HG02678 (cell line): ENCODE data around the gene ANKRD33B.
"Not testable (repeated sequence)": the region's sequence is repeated elsewhere in the genome, so short reads cannot be mapped to it uniquely, and the experiment has no call there.

ENCODE experiments used
- ATAC-seq: cut with Tn5 transposase; IDR thresholded peaks from one replicate; pipeline ENCODE4 v1.9.1; 2021; ENCODE audit warnings: mild to moderate bottlenecking, moderate library complexity; ENCODE audit not compliant: unreplicated experiment

Gene ANKRD33B

DNA sequence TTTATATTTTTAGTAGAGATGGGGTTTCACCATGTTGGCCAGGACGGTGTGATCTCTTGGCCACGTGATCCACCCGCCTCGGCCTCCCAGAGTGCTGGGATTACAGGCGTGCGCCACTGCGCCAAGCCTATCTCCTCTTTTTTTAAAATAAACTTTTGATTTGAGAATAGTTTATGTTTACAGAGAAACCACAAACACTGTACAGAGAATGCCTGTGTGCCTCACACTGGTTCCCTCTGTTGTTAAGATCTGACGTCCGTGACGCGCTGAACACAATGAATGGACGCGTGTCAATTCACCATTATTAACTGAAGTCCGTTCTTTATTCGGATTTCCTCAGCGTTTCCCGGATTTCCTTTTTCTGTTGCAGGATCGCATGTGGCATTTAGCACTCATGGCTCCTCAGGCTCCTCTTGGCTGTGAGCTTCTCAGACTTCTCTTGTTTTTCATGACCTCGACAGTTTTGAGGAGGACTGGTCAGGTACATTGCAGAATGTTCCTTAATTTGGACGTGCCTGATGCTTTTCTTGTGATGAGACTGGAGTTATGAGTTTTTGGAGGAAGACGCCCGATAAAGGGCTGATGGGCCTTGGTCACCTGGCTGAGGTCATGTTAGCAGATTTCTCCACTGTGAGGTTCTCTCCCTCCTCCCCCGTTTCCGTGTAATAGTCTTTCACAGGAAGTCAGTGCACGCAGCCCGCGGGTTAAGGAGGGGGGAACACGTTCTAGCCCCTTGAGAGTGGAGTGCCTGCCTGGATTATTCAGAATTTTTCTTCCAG lies 69.6 kb downstream of the ANKRD33B start:
- ATAC-seq: no peak

DNA sequence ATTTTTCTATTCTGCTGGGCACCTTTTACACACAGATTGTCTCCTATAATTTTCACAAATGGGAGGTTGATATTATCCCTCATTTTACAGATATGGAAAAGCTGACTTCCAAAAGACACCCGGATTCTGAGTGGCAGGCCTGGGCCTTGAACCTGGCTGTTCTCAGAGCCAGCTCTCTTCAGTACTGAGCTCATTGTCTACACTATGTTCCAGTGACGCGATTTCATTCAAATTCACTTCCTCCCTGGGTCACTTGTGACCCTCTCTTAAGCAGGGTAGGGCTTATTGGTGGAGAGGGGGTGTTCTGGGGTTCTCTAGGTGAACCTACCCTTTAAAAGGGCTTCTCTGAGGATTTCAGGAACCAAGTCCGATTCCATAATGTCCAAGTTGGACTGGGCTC lies 70.2 kb downstream of the ANKRD33B start:
- ATAC-seq: no peak

DNA sequence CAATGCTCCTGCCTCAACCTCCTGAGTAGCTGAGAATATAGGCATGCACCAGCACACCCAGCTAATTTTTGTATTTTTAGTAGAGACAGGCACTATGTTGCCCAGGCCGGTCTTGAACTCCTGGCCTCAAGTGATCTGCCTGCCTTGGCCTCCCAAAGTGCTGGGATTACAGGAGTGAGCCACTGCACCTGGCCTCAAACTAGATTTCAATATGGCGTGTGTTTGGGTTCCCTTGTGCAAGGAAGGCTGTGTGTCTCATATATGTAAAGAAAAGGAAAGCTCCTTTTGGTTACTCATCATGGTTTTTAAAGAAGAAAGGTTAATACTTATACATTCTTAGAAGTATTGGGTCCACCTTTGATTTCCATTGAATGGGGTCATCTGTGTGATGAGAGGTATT lies 70.7 kb downstream of the ANKRD33B start:
- ATAC-seq: no peak

DNA sequence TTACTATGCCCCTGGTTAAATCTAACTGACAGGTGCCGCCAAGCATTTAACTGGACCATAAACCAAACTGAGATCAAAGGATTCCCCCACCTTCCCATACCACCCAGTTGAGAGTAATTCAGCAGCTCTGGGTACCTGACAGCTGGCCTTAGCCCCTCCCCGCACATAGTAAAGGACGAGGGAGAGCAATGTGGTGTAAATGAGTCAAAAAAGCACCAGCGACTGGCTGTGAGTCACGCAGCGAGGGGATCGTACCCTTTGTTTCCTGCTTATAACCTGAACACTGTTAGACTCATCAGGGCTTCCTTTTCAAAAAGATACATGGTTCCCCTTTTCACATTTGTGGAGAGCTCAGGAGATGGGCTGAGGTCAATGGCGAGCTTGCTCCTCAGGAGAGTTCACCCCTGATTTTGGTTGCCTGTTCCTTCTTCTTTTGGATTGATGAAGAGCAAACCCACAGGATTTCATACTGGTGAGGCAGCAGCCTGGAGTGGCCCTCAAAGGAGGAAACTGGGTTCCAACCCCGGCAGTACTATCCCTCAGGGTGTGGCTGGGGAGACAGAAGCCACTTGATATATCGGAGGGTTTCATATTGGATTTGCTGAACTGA lies 71.5 kb downstream of the ANKRD33B start:
- ATAC-seq: peak; percentile 65

DNA sequence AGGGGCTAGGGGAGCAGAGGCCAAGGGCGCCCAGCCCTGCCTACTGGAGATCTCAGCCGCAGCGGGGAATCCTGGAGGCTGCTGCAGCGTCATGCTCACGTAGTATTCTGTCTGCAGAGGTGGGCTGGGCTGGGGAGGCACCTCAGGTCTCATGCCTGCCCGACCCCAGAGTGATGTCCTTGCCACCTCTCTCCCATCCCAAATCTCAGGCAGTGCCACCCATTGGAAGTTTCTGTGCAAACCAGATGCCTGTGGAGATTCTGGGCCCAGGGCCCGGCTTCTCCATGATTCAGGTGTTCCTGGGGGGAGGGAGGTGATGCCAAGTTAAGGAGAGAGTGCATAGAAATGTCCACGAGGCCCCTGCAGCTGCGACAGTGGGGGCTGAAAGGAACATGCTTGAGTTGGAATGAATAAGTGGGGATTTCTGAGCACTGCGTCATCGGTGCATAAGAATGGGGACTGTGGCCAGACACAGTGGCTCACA lies 72.0 kb downstream of the ANKRD33B start:
- ATAC-seq: peak; percentile 0

DNA sequence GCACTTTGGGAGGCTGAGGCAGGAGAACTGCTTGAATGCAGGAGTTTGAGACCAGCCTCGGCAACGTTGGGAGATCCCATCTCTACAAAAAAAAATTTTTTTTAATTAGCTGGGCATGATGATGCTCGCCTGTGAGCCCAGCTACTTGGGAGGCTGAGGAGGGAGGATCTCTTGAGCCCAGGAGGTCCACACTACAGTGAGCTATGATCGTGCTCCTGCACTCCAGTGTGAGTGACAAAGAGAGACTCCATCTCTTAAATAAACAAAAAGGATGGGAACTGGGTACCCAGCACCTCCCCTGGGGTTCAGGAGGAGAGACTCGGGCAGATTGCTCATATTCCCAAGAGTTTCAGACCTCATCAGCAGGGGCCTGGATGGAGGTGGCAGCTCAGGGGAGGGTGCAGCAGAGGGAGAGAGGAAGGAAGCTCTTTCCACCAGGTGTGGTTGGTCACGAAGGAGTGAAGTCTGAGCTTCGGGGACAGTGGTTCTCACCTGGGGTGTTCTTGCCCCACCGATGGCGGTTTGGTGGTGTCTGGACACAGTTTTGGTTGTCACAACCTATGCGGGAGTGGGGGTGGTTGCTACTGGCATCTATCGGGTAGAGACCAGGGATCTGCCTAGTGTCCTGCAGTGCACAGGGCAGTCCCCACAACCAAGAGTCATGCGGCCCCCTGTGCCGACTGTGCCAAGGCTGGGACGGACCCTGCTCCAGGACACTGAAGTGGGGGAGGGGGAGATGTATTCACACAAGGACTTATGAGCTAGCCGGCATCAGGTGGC lies 72.7 kb downstream of the ANKRD33B start:
- ATAC-seq: no peak

DNA sequence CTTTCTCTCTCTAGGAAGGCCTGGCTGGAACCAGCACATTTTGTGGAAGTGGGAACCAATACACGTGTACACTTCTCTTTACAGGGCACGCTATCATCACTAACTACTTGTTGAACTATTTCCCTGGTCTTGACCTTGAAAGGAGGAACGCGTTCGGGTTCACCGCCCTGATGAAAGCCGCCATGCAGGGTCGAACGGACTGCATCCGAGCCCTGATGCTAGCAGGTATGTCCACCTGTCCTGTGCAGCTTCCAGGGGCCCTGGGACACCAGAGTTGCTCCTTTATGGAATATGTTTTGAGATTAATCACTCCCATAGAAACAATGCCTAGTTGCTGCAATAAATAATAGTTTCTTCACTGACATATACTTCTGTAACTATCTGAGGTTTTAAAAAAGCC lies 74.1 kb downstream of the ANKRD33B start:
- no peak for ATAC-seq

DNA sequence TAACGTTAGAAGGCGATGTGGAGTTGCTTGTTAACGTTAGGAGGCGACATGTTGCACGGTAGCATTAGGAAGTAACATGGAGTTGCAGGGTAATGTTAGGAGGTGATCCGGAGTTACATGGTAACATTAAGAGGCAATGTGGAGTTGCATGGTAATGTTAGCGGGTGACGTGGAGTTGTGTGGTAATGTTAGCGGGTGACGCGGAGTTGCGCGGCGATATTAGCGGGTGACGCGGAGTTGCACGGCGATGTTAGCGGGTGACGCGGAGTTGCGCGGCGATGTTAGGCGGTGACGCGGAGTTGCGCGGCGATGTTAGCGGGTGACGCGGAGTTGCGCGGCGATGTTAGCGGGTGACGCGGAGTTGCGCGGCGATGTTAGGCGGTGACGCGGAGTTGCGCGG lies 74.9 kb downstream of the ANKRD33B start:
- ATAC-seq: not testable (repeated sequence)

DNA sequence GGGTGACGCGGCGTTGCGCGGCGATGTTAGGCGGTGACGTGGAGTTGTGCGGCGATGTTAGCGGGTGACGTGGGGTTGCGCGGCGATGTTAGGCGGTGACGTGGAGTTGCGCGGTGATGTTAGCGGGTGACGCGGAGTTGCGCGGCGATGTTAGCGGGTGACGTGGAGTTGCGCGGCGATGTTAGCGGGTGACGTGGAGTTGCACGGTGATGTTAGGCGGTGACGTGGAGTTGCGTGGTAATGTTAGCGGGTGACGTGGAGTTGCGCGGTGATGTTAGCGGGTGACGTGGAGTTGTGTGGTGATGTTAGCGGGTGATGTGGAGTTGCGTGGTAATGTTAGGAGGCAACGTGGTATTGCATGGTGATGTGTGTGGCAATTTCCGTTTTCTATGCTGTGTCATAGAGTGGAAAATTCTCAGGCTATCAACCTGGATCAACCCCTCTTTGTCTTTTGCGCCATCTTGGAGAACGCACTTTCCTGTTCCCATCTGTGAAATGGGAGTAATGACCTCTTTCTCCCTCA lies 76.0 kb downstream of the ANKRD33B start:
- ATAC-seq: no peak

DNA sequence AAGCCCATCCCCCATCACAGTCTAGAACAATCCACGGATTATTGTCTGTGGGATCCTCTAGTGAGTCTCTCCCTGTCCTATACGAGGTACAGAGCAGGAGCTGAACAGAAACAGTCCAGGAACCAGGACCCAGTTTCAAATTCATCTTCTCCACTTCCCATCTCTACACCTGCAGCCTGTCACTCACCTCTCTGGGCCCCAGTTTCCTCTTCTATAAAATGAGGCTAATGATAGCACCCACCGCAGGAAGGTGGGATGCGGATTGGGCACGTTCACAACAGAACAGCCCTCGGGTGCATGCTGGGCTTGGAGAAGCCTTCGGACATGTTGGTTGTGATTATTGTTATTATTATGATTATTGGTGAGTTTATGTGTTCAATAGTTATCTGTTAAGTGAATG lies 78.5 kb downstream of the ANKRD33B start:
- ATAC-seq: no peak

DNA sequence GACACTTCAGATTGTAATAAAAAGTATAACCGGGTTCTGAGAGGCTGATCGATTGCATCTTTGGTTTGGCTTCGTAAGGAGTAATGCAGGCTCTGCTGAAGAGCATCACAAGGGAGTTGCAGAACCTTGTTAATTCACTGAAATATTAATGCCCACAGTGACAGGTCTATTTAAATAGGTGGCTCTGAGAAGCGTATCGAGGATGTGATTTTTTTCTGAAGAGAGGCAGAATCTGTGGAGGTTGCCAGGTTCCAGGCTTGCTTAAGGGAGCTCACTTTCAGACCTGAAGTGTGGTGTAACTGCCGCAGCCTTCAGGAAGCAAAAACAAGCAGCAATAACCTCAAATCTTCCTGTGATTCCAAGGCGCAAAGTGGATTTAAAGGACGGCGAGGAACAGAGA lies 80.3 kb downstream of the ANKRD33B start:
- no peak for ATAC-seq

DNA sequence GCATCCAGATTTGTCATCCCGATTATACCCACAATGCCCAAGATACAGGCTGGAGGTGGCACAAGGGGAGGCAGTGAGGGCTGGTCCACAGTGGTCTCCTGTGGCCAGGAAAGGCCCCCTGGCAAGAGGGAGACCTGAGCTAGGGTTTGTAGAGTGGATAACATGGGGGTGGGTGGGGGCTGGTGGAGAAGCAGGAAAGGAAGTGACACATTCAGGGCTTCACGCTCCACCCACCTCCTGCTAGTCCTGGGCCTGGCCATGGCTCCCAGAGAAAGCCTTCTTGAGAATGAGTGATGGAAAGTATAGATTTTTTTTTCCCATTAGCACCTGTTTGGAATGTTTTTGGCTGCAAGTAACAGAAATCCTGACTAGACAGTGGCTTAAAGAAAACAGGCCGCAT lies 81.3 kb downstream of the ANKRD33B start:
- ATAC-seq: no peak

DNA sequence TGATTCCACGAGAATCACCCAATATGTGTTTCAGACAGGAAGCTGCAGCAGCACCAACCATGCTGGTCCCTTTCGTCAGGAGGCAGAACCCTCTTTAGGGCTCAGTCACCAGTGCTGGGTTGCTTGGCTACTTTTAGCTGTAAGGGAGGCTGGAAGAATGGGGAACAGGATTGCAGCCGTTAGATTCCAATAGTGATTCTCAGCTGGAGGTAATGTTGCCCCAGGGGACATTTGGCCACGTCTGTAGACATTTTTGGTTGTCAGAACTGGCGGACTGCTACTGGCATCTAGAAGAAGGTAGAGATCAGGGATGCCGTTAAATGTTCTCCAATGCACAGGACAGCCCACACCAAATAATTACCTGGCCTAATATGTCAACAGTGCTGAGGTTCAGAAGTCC lies 81.8 kb downstream of the ANKRD33B start:
- ATAC-seq: no peak

DNA sequence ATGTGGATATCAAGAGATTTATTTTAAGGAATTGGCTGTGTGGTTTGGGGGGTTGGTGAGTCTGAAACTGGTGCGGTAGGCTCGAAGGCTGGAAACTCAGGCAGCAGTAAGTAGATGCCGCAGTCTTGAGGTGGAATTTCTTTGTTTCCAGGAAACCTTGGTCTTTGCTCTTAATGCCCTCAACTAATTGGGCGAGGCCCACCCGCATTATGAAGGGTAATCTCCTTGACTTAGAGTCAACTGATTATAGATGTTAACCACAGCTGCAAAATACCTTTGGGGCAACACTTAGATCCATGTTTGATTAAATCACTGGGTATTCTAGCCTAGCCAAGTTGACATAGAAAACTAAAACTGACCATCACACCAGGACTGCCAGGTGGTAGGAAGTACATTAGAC lies 83.8 kb downstream of the ANKRD33B start:
- no peak for ATAC-seq

DNA sequence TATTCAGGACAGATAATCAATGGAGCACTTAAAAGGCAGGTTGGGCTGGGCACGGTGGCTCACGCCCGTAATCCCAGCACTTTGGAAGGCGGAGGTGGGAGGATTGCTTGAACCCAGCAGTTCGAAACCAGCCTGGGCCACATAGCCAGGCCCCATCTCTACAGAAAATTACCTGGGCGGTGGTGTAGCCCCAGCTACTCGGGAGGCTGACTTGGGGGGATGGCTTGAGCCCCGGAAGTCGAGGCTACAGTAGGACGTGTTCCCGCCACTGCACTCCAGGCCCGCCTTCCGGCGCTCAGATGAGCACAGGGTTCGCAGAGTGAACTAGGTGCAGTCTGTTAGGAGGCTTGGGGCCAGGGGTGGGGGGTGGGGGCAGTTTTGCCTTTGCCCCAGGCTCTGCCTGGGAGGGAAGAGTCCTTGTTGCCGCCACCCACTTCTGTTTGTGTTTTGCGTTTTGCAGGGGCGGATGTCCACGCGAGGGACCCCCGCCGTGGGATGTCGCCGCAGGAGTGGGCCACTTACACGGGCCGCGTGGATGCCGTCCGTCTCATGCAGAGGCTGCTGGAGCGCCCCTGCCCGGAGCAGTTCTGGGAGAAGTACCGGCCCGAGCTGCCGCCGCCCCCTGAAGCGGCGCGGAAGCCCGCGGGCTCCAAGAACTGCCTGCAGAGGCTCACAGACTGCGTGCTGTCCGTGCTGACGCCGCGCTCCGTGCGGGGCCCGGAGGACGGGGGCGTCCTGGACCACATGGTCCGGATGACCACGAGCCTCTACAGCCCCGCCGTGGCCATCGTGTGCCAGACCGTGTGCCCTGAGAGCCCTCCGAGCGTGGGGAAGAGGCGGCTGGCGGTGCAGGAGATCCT lies 85.2 kb downstream of the ANKRD33B start:
- ATAC-seq: no peak

DNA sequence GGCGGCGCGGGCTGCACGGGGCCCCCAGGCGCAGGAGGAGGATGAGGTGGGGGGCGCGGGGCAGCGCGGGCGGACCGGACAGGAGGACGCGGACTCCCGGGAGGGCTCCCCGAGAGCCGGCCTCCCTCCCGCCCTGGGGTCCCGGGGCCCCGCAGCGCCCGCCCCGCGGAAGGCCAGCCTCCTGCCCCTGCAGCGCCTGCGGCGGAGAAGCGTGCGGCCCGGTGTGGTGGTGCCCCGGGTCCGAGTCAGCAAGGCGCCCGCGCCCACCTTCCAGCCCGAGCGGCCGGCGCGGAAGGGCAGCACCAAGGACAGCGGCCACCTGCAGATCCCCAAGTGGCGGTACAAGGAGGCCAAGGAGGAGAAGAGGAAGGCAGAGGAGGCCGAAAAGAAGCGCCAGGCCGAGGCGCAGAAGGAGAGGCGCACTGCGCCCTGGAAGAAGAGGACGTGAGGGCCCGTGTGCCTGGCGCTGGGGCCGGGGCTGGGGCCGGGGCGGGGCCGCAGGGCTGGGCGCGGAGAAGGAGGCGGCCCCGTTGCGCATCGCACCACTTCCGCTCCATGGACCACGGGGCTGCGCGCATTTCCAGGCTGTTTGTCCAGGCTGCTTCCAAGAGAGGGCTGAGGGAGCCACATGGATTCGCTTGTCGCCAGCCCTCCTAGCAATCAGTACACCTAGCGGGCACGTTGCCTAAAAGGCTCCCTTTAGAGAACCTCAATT lies 86.0 kb downstream of the ANKRD33B start:
- no peak for ATAC-seq

DNA sequence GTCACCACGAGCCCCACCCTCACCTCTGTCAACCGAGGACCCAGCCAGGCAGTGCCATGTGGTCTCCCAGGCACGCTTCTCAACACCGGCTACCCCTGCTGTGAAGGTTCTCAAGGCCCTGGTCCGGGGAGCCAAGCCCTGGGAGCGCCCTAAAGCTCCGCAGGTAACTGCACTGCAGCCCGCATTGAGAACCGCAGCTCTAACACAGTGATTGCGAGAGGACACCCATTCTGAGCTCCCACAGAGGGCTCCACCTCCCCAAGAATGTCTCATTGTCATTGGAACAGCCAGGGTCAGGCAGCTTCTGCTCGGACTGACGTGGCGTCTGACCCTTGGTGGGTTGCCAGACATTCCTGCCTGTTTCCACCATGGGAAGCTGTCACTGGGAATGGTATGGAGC lies 88.3 kb downstream of the ANKRD33B start:
- ATAC-seq: no peak

DNA sequence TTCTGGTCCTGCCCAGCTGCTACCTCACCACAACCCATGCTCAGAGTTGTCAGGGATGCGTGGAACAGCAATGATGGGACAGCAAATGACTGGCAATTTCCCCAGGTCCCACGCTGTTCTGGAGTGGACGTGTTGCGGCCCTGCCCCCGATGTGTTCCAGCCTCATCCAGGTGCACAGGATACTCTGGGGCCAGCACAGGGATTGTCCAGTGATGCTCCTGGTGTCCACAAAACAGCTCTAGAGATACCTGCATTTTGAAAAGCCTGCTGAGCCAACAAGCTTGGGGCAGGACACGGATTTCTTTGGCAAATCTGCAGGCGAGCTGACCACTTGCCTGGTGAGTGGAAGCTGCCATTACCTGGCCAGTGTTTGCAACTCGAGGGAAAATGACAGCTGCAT lies 88.7 kb downstream of the ANKRD33B start:
- ATAC-seq: no peak

DNA sequence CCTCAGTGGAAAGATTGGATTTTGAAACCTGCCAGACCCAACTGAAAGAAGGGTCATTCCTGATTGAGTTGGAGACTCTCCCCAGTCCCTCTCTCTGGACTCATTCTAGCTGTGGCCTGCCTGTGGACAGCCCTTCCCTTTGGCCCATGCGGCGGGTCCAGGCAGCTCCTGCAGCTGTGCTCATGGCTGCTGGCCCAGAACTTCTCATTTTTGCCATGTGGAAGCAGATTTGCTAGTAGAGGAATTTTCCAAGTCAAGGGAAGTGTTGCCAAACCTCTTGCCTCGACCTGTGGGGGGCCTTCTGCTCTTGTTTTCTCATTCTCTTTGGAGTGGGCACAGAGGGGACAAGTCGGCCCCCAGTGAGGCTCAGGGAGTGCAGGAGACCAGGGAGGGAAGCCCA lies 89.2 kb downstream of the ANKRD33B start:
- ATAC-seq: no peak
